Activated CD4-positive, alpha-beta memory T cell treated with anti-CD3 and anti-CD28 coated beads, Interleukin-2, amount 10 ng/mL, durations not matched to agents 7 days and 5 days (primary cell): Measurements from ENCODE around the gene B4GALT5. TPM values are rescaled to one million over a fixed set of nuclear protein-coding genes. Genes with fewer than 3 reads are reported as not detected.

ENCODE experiments used
- CTCF ChIA-PET: fragments of 350-600 bp; sonication (Branson Sonifier 250); formaldehyde crosslinking; loops from one replicate; lab custom pipeline; 2021; ENCODE audit warnings: antibody characterized with exemption, inconsistent platforms; lab: Charles Lee
- POLR2A ChIA-PET: fragments of 350-600 bp; sonication (Branson Sonifier 250); formaldehyde crosslinking; loops from one replicate; lab custom pipeline; 2021; ENCODE audit warnings: antibody characterized with exemption; lab: Charles Lee
- DNase-seq: peaks from one replicate; pipeline ENCODE4 v3.0.0-alpha.2; 2020
- H3K27ac Mint-ChIP-seq: one replicate; pipeline ENCODE4 v1.8.0; 2021; ENCODE audit warnings: mild to moderate bottlenecking, mixed read lengths
- H3K27me3 Mint-ChIP-seq: one replicate; pipeline ENCODE4 v1.8.0; 2021; ENCODE audit warnings: mixed read lengths
- H3K36me3 Mint-ChIP-seq: one replicate; pipeline ENCODE4 v1.8.0; 2021; ENCODE audit warnings: low read depth, mixed read lengths
- H3K4me1 Mint-ChIP-seq: one replicate; pipeline ENCODE4 v1.8.0; 2021; ENCODE audit warnings: mixed read lengths
- H3K4me3 Mint-ChIP-seq: one replicate; pipeline ENCODE4 v1.8.0; 2021; ENCODE audit warnings: mild to moderate bottlenecking, mixed read lengths
- H3K9me3 Mint-ChIP-seq: one replicate; pipeline ENCODE4 v1.8.0; 2021; ENCODE audit warnings: mixed read lengths
- total RNA-seq, 2 experiments: library from RNA; stranded (reverse); gene quantifications; one replicate each; pipeline ENCODE4 v1.2.3, GENCODE V29; 2021

The B4GALT5 gene
- total RNA-seq, 2 experiments from 2014 or later: 21.6 to 22.4 TPM

DNA sequence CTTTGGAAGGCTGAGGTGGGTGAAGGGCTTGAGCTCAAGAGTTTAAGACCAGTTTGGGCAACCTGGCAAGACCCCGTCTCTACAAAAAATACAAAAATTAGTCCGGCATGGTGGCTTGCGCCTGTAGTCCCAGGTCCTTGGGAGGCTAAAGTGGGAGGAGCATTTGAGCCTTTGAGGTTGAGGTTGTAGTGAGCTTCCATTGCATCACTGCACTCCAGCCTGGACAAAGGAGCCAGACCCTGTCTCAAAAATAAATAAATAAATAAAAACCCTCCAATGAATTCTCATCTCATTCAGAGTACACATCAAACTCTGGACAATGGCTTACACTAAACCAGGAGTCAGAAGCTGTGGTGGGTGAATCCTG, 31.8 kb downstream of the B4GALT5 start:
- Mint-ChIP-seq H3K4me3 (no peak overlapping the region), H3K36me3 (peaks cover 10% of the 10 kb centered on the region), H3K27me3 (no peaks in the 10 kb centered on the region), H3K4me1 (peaks cover 64% of the 10 kb centered on the region), H3K9me3 (no peaks in the 10 kb centered on the region), H3K27ac (no peak overlapping the region)
- ChIA-PET POLR2A (interaction anchor here (0.5 to 1.0 kb wide), 2 partner anchors 13 to 922 kb away, joined by 3 to 4 read pairs; no protein-coding TSS in a partner anchor), CTCF (no interaction called here)
- DNase-seq: no peak

- H3K4me1 Mint-ChIP-seq: peaks cover 71% of the 10 kb centered on the region
- no peaks in the 10 kb centered on the region for H3K27me3 Mint-ChIP-seq
- no peak overlapping the region for H3K27ac Mint-ChIP-seq
- H3K9me3 Mint-ChIP-seq: no peaks in the 10 kb centered on the region
- DNase-seq: no peak
- H3K4me3 Mint-ChIP-seq: no peak overlapping the region
- POLR2A ChIA-PET: interaction anchor here (1.1 to 3.4 kb wide), 4 partner anchors 9 to 21 kb away, joined by 3 to 33 read pairs (median 5); no protein-coding TSS in a partner anchor
- peaks cover 10% of the 10 kb centered on the region for H3K36me3 Mint-ChIP-seq
- CTCF ChIA-PET: interaction anchor here (1.0 to 2.1 kb wide), 2 partner anchors 9 to 11 kb away, joined by 3 to 18 read pairs; no protein-coding TSS in a partner anchor
These were observed 33.2 kb downstream of the B4GALT5 start for GRCh38 chr20:49680484-49680883.

GRCh38 chr20:49679634-49680033, 34.0 kb downstream of the B4GALT5 start:
- no peaks in the 10 kb centered on the region for H3K9me3 Mint-ChIP-seq
- no peak overlapping the region for H3K4me3 Mint-ChIP-seq
- no peak for DNase-seq
- POLR2A ChIA-PET: interaction anchor here (0.8 to 3.4 kb wide), 11 partner anchors 10 to 86 kb away, joined by 3 to 33 read pairs (median 4); no protein-coding TSS in a partner anchor
- no peaks in the 10 kb centered on the region for H3K27me3 Mint-ChIP-seq
- peaks cover 73% of the 10 kb centered on the region for H3K4me1 Mint-ChIP-seq
- CTCF ChIA-PET: interaction anchor here (0.8 to 2.1 kb wide), 5 partner anchors 10 to 167 kb away, joined by 3 to 18 read pairs (median 4); no protein-coding TSS in a partner anchor
- peaks cover 10% of the 10 kb centered on the region for H3K36me3 Mint-ChIP-seq
- peak overlapping the region; percentile 37 for H3K27ac Mint-ChIP-seq

DNA sequence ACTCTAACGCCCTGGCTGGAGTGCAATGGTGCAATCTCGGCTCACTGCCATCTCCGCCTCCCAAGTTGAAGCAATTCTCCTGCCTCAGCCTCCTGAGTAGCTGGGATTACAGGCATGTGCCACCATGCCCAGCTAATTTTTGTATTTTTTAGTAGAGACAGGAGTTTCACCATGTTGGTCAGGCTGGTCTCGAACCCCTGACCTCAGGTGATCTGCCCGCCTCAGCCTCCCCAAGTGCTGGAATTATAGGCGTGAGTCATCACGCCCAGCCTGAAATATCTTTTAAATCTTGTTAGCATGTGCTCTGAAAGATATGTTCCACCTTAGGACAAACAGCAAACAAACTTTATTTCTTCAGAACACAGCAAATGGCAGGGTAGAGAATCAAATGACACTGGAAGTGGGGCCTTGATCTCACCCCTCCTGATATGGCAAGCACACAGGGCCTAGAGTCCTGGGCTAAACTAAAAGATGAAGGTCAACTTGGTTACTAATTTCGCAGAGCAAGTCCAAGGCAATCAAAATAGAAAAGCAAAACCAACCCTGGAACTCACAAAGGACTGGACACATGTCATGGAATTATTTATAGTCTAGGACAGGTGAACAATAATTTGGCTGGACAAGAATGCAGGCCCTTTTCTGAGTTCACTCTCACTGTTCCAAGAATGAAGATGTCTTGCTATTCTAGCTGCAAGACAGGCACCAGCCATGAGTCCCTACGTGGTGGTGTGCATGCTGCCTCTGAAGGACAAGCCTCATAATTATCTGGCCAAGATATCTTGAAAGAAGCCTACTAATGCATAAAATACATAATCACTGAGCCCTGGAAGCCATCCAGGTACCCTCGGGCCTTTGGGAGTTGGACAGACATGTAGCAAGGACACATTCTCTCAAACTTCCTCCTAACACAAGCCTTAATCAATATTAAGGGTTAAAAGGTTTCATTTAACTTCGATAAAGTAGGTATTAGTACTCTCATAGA, 35.6 kb downstream of the B4GALT5 start:
- H3K9me3 Mint-ChIP-seq: no peaks in the 10 kb centered on the region
- ChIA-PET POLR2A (interaction anchor here (0.7 to 3.4 kb wide), 12 partner anchors 9 to 399 kb away, joined by 3 to 33 read pairs (median 4); no protein-coding TSS in a partner anchor), CTCF (interaction anchor here (1.5 to 2.1 kb wide), 2 partner anchors 9 to 68 kb away, joined by 6 to 18 read pairs; no protein-coding TSS in a partner anchor)
- H3K36me3 Mint-ChIP-seq: peaks cover 14% of the 10 kb centered on the region
- peaks cover 75% of the 10 kb centered on the region for H3K4me1 Mint-ChIP-seq
- H3K27me3 Mint-ChIP-seq: no peaks in the 10 kb centered on the region
- no peak for DNase-seq
- H3K27ac Mint-ChIP-seq: peak overlapping the region; percentile 97
- H3K4me3 Mint-ChIP-seq: peak overlapping the region; percentile 1

DNA sequence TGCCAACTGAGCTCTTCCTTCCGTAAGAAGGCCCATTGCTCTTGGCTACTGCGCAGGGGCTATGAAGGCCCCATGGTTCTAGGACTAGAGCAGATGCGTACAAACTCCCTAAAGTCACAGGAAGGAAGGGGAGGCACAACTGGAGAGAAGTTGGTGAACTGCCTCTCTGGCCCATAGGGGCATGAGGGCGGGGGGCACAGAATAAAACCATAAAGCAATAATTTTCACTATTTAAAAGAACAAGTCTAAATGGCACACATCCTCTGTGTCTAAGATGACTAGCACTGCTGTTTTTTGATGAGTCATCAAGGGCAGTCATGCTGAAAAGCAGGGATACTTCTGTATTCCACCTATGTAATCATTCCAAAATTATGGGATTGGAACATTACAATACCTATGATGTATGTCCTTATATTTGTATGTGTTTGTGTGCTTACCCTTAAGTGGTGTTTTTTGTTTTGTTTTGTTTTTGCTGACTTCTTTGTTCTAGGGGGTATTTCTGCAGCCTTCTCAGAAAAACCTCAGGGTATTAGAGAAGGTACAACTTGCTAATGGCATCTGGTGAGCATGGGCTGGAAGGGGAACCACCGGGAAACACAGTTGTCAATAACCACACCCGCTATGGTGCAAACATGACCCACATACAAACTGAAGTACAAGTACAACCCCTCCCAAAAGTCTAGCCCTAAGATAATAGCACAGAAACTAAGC, 36.9 kb downstream of the B4GALT5 start:
- CTCF ChIA-PET: interaction anchor here (1.0 to 1.3 kb wide), 4 partner anchors 14 to 212 kb away, joined by 3 to 5 read pairs (median 3); no protein-coding TSS in a partner anchor
- POLR2A ChIA-PET: interaction anchor here (1.0 to 2.7 kb wide), 7 partner anchors 12 to 136 kb away, joined by 3 to 14 read pairs (median 7); partner anchors contain the start of gene SLC9A8
- Mint-ChIP-seq H3K36me3 (peaks cover 22% of the 10 kb centered on the region), H3K27ac (peak overlapping the region; percentile 97), H3K4me3 (peak overlapping the region; percentile 36), H3K4me1 (peaks cover 80% of the 10 kb centered on the region), H3K27me3 (peaks cover 2% of the 10 kb centered on the region), H3K9me3 (no peaks in the 10 kb centered on the region)
- DNase-seq: peak; percentile 80

DNA sequence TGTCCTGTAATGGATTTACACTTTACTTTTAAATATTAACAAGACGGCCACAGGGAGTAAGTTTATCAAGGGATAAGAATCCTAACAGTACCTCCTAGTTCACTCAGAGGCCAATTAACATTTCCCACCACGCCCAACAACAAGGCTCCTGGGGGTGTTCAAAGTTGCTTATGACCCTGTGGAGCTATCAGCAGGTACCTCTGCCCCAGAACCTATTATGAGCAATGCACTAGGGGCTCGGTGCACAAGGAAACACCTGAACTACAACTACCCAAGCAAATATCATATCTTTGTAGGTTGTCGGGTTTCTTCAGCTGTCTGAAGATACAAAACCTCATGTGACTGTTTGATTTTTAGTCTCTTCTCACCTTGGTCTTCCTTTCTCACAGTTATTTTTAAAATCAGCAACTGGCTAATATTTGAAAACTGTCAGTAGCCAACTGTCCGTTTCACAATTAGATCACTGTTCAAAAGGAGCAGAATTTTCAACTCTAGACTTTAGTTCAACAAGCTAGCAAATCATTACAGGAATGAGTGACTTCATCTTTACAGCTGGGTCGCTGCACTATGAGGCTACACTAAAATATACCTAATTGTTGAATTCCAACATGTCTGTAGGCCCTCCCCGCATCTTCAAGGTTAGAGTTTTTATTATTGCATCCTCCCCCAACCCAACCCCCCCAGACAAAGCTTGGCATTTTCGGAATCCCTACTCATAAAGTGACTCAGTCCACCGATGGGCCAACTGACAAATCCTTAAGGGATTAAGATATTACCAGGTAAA, 38.1 kb downstream of the B4GALT5 start:
- Mint-ChIP-seq H3K27me3 (peaks cover 2% of the 10 kb centered on the region), H3K4me1 (peaks cover 82% of the 10 kb centered on the region), H3K36me3 (peaks cover 15% of the 10 kb centered on the region), H3K27ac (peak overlapping the region; percentile 97), H3K4me3 (no peak overlapping the region), H3K9me3 (no peaks in the 10 kb centered on the region)
- CTCF ChIA-PET: interaction anchor here (0.6 to 1.3 kb wide), 7 partner anchors 11 to 213 kb away, joined by 3 to 6 read pairs (median 3); no protein-coding TSS in a partner anchor
- POLR2A ChIA-PET: interaction anchor here (1.0 to 2.3 kb wide), 6 partner anchors 11 to 137 kb away, joined by 3 to 14 read pairs (median 6); partner anchors contain the start of gene SLC9A8
- no peak for DNase-seq

GRCh38 chr20:49674383-49675352, 39.0 kb downstream of the B4GALT5 start:
- peaks cover 2% of the 10 kb centered on the region for H3K27me3 Mint-ChIP-seq
- peaks cover 15% of the 10 kb centered on the region for H3K36me3 Mint-ChIP-seq
- peaks cover 85% of the 10 kb centered on the region for H3K4me1 Mint-ChIP-seq
- H3K4me3 Mint-ChIP-seq: no peak overlapping the region
- H3K9me3 Mint-ChIP-seq: no peaks in the 10 kb centered on the region
- POLR2A ChIA-PET: interaction anchor here (1.8 to 2.3 kb wide), 4 partner anchors 12 to 79 kb away, joined by 6 to 14 read pairs (median 8); no protein-coding TSS in a partner anchor
- DNase-seq: no peak
- peak overlapping the region; percentile 97 for H3K27ac Mint-ChIP-seq
- CTCF ChIA-PET: interaction anchor here (0.6 to 1.3 kb wide), 3 partner anchors 9 to 172 kb away, joined by 3 to 7 read pairs (median 4); no protein-coding TSS in a partner anchor

DNA sequence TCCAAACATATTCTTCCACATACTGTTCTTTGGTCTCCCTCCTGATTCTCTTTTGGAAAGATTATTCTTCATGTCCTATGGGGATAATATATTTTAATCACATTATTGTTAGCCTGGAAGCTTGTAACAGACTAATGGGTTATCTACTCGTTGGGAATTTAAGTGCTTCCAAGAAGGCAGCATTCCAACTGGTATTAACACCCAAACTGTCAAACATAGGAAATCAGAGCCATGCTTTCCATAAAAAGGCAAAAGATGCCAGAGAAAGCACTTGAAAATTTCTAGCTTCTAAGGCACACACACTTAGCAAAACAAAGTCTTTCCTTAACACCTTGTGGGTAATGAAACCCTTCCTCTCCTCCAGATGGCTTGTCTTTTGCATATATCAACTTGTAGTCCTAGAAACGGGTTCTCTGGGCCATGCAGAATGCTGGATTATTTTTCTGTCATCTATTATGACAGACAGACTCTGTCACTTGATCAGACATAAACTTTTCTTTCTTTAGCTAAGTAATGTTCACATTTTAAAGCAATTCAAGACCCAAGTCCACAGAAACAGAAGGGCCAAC, 41.5 kb downstream of the B4GALT5 start:
- ChIA-PET CTCF (no interaction called here), POLR2A (interaction anchor here (1.2 kb wide), 1 partner anchor 10 kb away, joined by 3 read pairs; no protein-coding TSS in a partner anchor)
- Mint-ChIP-seq H3K27me3 (peaks cover 2% of the 10 kb centered on the region), H3K36me3 (peaks cover 12% of the 10 kb centered on the region), H3K4me1 (peaks cover 78% of the 10 kb centered on the region), H3K27ac (no peak overlapping the region), H3K9me3 (no peaks in the 10 kb centered on the region), H3K4me3 (no peak overlapping the region)
- DNase-seq: no peak

DNA sequence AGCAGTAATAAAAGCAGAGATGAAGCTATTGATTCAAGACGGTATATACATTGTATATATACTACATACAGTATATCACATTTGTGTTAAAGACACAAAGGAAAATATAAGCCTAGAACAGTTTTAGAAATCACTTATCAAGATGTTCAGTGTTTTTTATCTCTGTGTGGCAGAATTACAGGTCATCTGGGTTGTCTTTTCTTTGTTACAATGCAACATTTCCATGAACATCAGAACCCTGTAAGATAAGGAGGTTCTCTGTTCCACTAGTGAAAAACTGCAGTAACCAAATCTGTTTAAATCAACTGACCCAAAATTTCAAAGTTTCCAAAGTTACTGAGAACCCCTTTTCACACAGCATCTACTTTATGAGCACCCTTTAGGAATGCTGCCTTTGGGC, 42.2 kb downstream of the B4GALT5 start:
- CTCF ChIA-PET: interaction anchor here (4.1 kb wide), 1 partner anchor 8 kb away, joined by 18 read pairs; no protein-coding TSS in a partner anchor
- peaks cover 2% of the 10 kb centered on the region for H3K27me3 Mint-ChIP-seq
- H3K9me3 Mint-ChIP-seq: no peaks in the 10 kb centered on the region
- no peak overlapping the region for H3K27ac Mint-ChIP-seq
- POLR2A ChIA-PET: interaction anchor here (3.6 kb wide), 1 partner anchor 76 kb away, joined by 17 read pairs; no protein-coding TSS in a partner anchor
- DNase-seq: no peak
- H3K4me1 Mint-ChIP-seq: peaks cover 70% of the 10 kb centered on the region
- peaks cover 12% of the 10 kb centered on the region for H3K36me3 Mint-ChIP-seq
- no peak overlapping the region for H3K4me3 Mint-ChIP-seq

GRCh38 chr20:49669601-49670189, 44.0 kb downstream of the B4GALT5 start:
- CTCF ChIA-PET: interaction anchor here (0.5 to 4.1 kb wide), 14 partner anchors 10 to 177 kb away, joined by 3 to 18 read pairs (median 4); partner anchors contain the start of gene SLC9A8
- peak; percentile 47 for DNase-seq
- H3K4me1 Mint-ChIP-seq: peaks cover 55% of the 10 kb centered on the region
- H3K4me3 Mint-ChIP-seq: peak overlapping the region; percentile 70
- POLR2A ChIA-PET: interaction anchor here (1.0 to 3.6 kb wide), 17 partner anchors 9 to 441 kb away, joined by 3 to 33 read pairs (median 5); partner anchors contain the start of genes B4GALT5 and SLC9A8
- H3K27ac Mint-ChIP-seq: peak overlapping the region; percentile 84
- peaks cover 2% of the 10 kb centered on the region for H3K27me3 Mint-ChIP-seq
- H3K9me3 Mint-ChIP-seq: no peaks in the 10 kb centered on the region
- peaks cover 12% of the 10 kb centered on the region for H3K36me3 Mint-ChIP-seq
